GM18498 (cell line): ENCODE measurements around the gene LTB4R2.

Experiments
- ATAC-seq: cut with Tn5 transposase; IDR thresholded peaks from one replicate; pipeline ENCODE4 v1.9.1; 2021; ENCODE audit warnings: mild to moderate bottlenecking, moderate library complexity; ENCODE audit not compliant: unreplicated experiment

LTB4R2 gene

GRCh38 chr14:24309538-24310264, at the start of gene LTB4R2:
LTB4R2 (plus strand) TSS chr14:24310140; CDS start chr14:24310665, 525 bp downstream.
- ATAC-seq = no peak

- no peak for ATAC-seq
These were observed 49.2 kb upstream of the LTB4R2 start for GRCh38 chr14:24260780-24261157.

- no peak for ATAC-seq
These were observed 48.5 kb upstream of the LTB4R2 start for GRCh38 chr14:24261256-24261968.

GRCh38 chr14:24261969-24262327, 48.0 kb upstream of the LTB4R2 start:
- no peak for ATAC-seq

GRCh38 chr14:24262821-24263733, 46.9 kb upstream of the LTB4R2 start, which contains the start of gene TGM1:
TGM1 (minus strand) TSS chr14:24263177; CDS start chr14:24262352, 825 bp downstream.
- no peak for ATAC-seq

GRCh38 chr14:24263848-24264247, 46.1 kb upstream of the LTB4R2 start:
- ATAC-seq = no peak

- ATAC-seq = no peak
These were observed 45.6 kb upstream of the LTB4R2 start for GRCh38 chr14:24264298-24264697.

GRCh38 chr14:24266344-24267244, 43.3 kb upstream of the LTB4R2 start:
- ATAC-seq = no peak

- no peak for ATAC-seq
These were observed 42.4 kb upstream of the LTB4R2 start for GRCh38 chr14:24267516-24267915.

GRCh38 chr14:24268225-24268624, 41.7 kb upstream of the LTB4R2 start:
- no peak for ATAC-seq

- ATAC-seq = no peak
These were observed 40.6 kb upstream of the LTB4R2 start for GRCh38 chr14:24269368-24269767.

GRCh38 chr14:24269910-24270536, 39.9 kb upstream of the LTB4R2 start:
- no peak for ATAC-seq

GRCh38 chr14:24270537-24271133, 39.3 kb upstream of the LTB4R2 start:
- no peak for ATAC-seq

- peak; percentile 90 for ATAC-seq
These were observed 38.7 kb upstream of the LTB4R2 start, which contains the start of gene RABGGTA for GRCh38 chr14:24271134-24271833. RABGGTA (minus strand) TSS chr14:24271597; CDS start chr14:24271115, 482 bp downstream.

GRCh38 chr14:24271834-24272263, 38.1 kb upstream of the LTB4R2 start:
- no peak for ATAC-seq

- no peak for ATAC-seq
These were observed 37.5 kb upstream of the LTB4R2 start for GRCh38 chr14:24272467-24272866.

GRCh38 chr14:24273422-24273998, 36.4 kb upstream of the LTB4R2 start:
- no peak for ATAC-seq

- ATAC-seq = peak; percentile 40
These were observed 35.8 kb upstream of the LTB4R2 start for GRCh38 chr14:24274101-24274543.
